Trophoblast cell (in vitro differentiated cells and primary cell): ENCODE results near the gene PHLDB2.

Experiments
- DNase-seq, 2 donors: peaks; one replicate each; pipeline ENCODE4 v3.0.0-alpha.2; 2016
- H2AFZ ChIP-seq: 2 replicates; pipeline ENCODE4 v1.6.1; 2013; ENCODE audit warnings: low read length, moderate library complexity, mild to moderate bottlenecking; ENCODE audit not compliant: insufficient read depth, poor library complexity
- H2AK5ac ChIP-seq: 2 replicates; pipeline ENCODE4 v1.6.1; 2013; ENCODE audit warnings: mild to moderate bottlenecking, low read length
- H2BK120ac ChIP-seq: 2 replicates; pipeline ENCODE4 v1.6.1; 2013; ENCODE audit warnings: low read length, mild to moderate bottlenecking, moderate library complexity; ENCODE audit not compliant: insufficient read depth, poor library complexity
- H2BK12ac ChIP-seq: 2 replicates; pipeline ENCODE4 v1.6.1; 2013; ENCODE audit warnings: mild to moderate bottlenecking, low read length, moderate library complexity
- H2BK5ac ChIP-seq: 2 replicates; pipeline ENCODE4 v1.6.1; 2013; ENCODE audit warnings: low read length, low read depth, moderate library complexity, mild to moderate bottlenecking; ENCODE audit not compliant: poor library complexity
- H3K14ac ChIP-seq: 2 replicates; pipeline ENCODE4 v1.6.1; 2013; ENCODE audit warnings: mild to moderate bottlenecking, low read length
- H3K18ac ChIP-seq: 2 replicates; pipeline ENCODE4 v1.6.1; 2013; ENCODE audit warnings: mild to moderate bottlenecking, low read length
- H3K23ac ChIP-seq: 2 replicates; pipeline ENCODE4 v1.6.1; 2013; ENCODE audit warnings: low read length
- H3K27ac ChIP-seq: 2 replicates; pipeline ENCODE4 v1.5.1; 2013; ENCODE audit warnings: low read depth, mild to moderate bottlenecking, inconsistent platforms, low read length, moderate library complexity
- H3K27me3 ChIP-seq: 2 replicates; pipeline ENCODE4 v1.6.1; 2013; ENCODE audit warnings: inconsistent platforms, mild to moderate bottlenecking, low read length, moderate library complexity; ENCODE audit not compliant: insufficient read depth
- H3K36me3 ChIP-seq, 2 experiments: 1 replicate in 1 of 2; 2 replicates in 1 of 2; pipeline ENCODE4 v1.6.1; 2013; ENCODE audit warnings: low read length in 2 of 2, mild to moderate bottlenecking in 2 of 2, moderate library complexity in 1 of 2; ENCODE audit not compliant: insufficient read depth in 2 of 2, control insufficient read depth in 1 of 2
- H3K4ac ChIP-seq: 2 replicates; pipeline ENCODE4 v1.6.1; 2013; ENCODE audit warnings: low read depth, mild to moderate bottlenecking, low read length, moderate library complexity
- H3K4me1 ChIP-seq, 2 experiments: 1 replicate in 1 of 2; 2 replicates in 1 of 2; pipeline ENCODE4 v1.6.1; 2013; ENCODE audit warnings: low read length in 2 of 2, mild to moderate bottlenecking in 2 of 2, moderate library complexity in 1 of 2; ENCODE audit not compliant: insufficient read depth in 2 of 2, control insufficient read depth in 1 of 2
- H3K4me2 ChIP-seq: 2 replicates; pipeline ENCODE4 v1.6.1; 2013; ENCODE audit warnings: inconsistent platforms, mild to moderate bottlenecking, low read length, moderate library complexity
- H3K4me3 ChIP-seq: 2 replicates; pipeline ENCODE4 v1.5.1; 2013; ENCODE audit warnings: mild to moderate bottlenecking, low read depth, low read length, inconsistent platforms
- H3K79me1 ChIP-seq: one replicate; pipeline ENCODE4 v1.6.1; 2013; ENCODE audit warnings: low read length
- H3K79me2 ChIP-seq: 2 replicates; pipeline ENCODE4 v1.6.1; 2013; ENCODE audit warnings: low read length, mild to moderate bottlenecking; ENCODE audit not compliant: control insufficient read depth, insufficient read depth, poor library complexity
- H3K9ac ChIP-seq: 2 replicates; pipeline ENCODE4 v1.6.1; 2013; ENCODE audit warnings: mild to moderate bottlenecking, low read length
- H3K9me3 ChIP-seq: 2 replicates; pipeline ENCODE4 v1.6.1; 2013; ENCODE audit warnings: low read depth, mild to moderate bottlenecking, control low read depth, inconsistent platforms, low read length; ENCODE audit not compliant: insufficient read depth
- H4K12ac ChIP-seq: 2 replicates; pipeline ENCODE4 v1.6.1; 2013; ENCODE audit warnings: low read depth, mild to moderate bottlenecking, low read length, moderate library complexity
- H4K8ac ChIP-seq: 2 replicates; pipeline ENCODE4 v1.6.1; 2013; ENCODE audit warnings: low read depth, mild to moderate bottlenecking, low read length, moderate library complexity
- H4K91ac ChIP-seq: one replicate; pipeline ENCODE4 v1.6.1; 2013; ENCODE audit warnings: low read depth, mild to moderate bottlenecking, low read length, moderate library complexity
- WGBS: extraction: QIAGEN DNeasy Blood & Tissue Kit; methylation state at CpG from one replicate; pipeline ENCODE4 v1.1.7; 2013; ENCODE audit warnings: missing lambda C conversion rate; ENCODE audit not compliant: insufficient read length, insufficient coverage; ENCODE audit errors: extremely low coverage; 5-methylcytosine and 5-hydroxymethylcytosine counted together

Gene PHLDB2

GRCh38 chr3:111861391-111861790, 2.3 kb downstream of the PHLDB2 start:
- peak in 1 of 2 donors; percentile 26 for DNase-seq
- no peak overlapping the region for H3K23ac ChIP-seq
- H3K4ac ChIP-seq: peak overlapping the region; percentile 67
- H2BK12ac ChIP-seq: peak overlapping the region; percentile 50
- H4K12ac ChIP-seq: no peak overlapping the region
- H3K4me2 ChIP-seq: peak overlapping the region; percentile 38
- peaks cover 15% of the 10 kb centered on the region for H3K79me1 ChIP-seq
- H2AFZ ChIP-seq: no peak overlapping the region
- no peaks in the 10 kb centered on the region for H3K27me3 ChIP-seq
- H2BK120ac ChIP-seq: no peak overlapping the region
- H4K8ac ChIP-seq: no peak overlapping the region
- no peak overlapping the region for H3K14ac ChIP-seq
- no peaks in the 10 kb centered on the region for H3K9me3 ChIP-seq
- H3K36me3 ChIP-seq: no peaks in the 10 kb centered on the region
- no CpG with 5 or more reads among the region's 7 CpGs for whole genome bisulfite sequencing
- H3K27ac ChIP-seq: no peak overlapping the region
- peak overlapping the region; percentile 10 for H3K18ac ChIP-seq
- H4K91ac ChIP-seq: no peak overlapping the region
- no peak overlapping the region for H2AK5ac ChIP-seq
- H2BK5ac ChIP-seq: no peak overlapping the region
- no peak overlapping the region for H3K9ac ChIP-seq
- H3K79me2 ChIP-seq: peaks cover 13% of the 10 kb centered on the region
- H3K4me1 ChIP-seq: peaks cover 5 to 16% of the 10 kb centered on the region in 2 experiments
- H3K4me3 ChIP-seq: no peak overlapping the region

GRCh38 chr3:111862415-111862814, 3.4 kb downstream of the PHLDB2 start:
- no peak overlapping the region for H3K4me3 ChIP-seq
- H4K8ac ChIP-seq: no peak overlapping the region
- no CpG with 5 or more reads among the region's 5 CpGs for WGBS
- H3K14ac ChIP-seq: no peak overlapping the region
- H3K79me2 ChIP-seq: peaks cover 13% of the 10 kb centered on the region
- no peak overlapping the region for H2BK12ac ChIP-seq
- no peak overlapping the region for H3K23ac ChIP-seq
- H3K27ac ChIP-seq: no peak overlapping the region
- H3K4me2 ChIP-seq: peak overlapping the region; percentile 22
- peaks cover 15% of the 10 kb centered on the region for H3K79me1 ChIP-seq
- no peak overlapping the region for H4K91ac ChIP-seq
- H3K9me3 ChIP-seq: no peaks in the 10 kb centered on the region
- H3K36me3 ChIP-seq: no peaks in the 10 kb centered on the region
- no peak overlapping the region for H3K18ac ChIP-seq
- no peak overlapping the region for H2AFZ ChIP-seq
- no peaks in the 10 kb centered on the region for H3K27me3 ChIP-seq
- H3K9ac ChIP-seq: no peak overlapping the region
- H3K4me1 ChIP-seq: peaks cover 5 to 14% of the 10 kb centered on the region in 2 experiments
- peak overlapping the region; percentile 65 for H3K4ac ChIP-seq
- DNase-seq: no peak
- no peak overlapping the region for H2BK120ac ChIP-seq
- H4K12ac ChIP-seq: no peak overlapping the region
- H2BK5ac ChIP-seq: no peak overlapping the region
- no peak overlapping the region for H2AK5ac ChIP-seq

- Histone ChIP-seq H3K36me3 (no peaks in the 10 kb centered on the region), H3K79me2 (peaks cover 13% of the 10 kb centered on the region), H3K18ac (no peak overlapping the region), H2BK12ac (no peak overlapping the region), H2AFZ (no peak overlapping the region), H3K79me1 (peaks cover 15% of the 10 kb centered on the region), H3K4ac (peak overlapping the region; percentile 65), H3K27ac (no peak overlapping the region), H2BK5ac (no peak overlapping the region), H2BK120ac (no peak overlapping the region), H3K27me3 (no peaks in the 10 kb centered on the region), H3K9me3 (no peaks in the 10 kb centered on the region), H3K4me1 (peaks cover 5 to 14% of the 10 kb centered on the region in 2 experiments), H4K12ac (no peak overlapping the region), H4K8ac (no peak overlapping the region), H3K4me3 (no peak overlapping the region), H3K9ac (no peak overlapping the region), H4K91ac (no peak overlapping the region), H3K4me2 (peak overlapping the region; percentile 33), H3K23ac (no peak overlapping the region), H3K14ac (no peak overlapping the region), H2AK5ac (no peak overlapping the region)
- no CpG with 5 or more reads among the region's 3 CpGs for whole genome bisulfite sequencing
- no peak for DNase-seq
Measured at GRCh38 chr3:111862974-111863373, 3.9 kb downstream of the PHLDB2 start.

GRCh38 chr3:111863942-111864694, 5.1 kb downstream of the PHLDB2 start:
- Histone ChIP-seq H3K27ac (no peak overlapping the region), H3K9me3 (no peaks in the 10 kb centered on the region), H3K23ac (no peak overlapping the region), H2BK120ac (no peak overlapping the region), H2AFZ (no peak overlapping the region), H2BK5ac (no peak overlapping the region), H3K9ac (no peak overlapping the region), H3K18ac (no peak overlapping the region), H3K4me3 (no peak overlapping the region), H3K4me1 (peaks cover 2 to 11% of the 10 kb centered on the region in 2 experiments), H3K4ac (no peak overlapping the region), H2AK5ac (no peak overlapping the region), H3K14ac (no peak overlapping the region), H4K8ac (no peak overlapping the region), H3K79me2 (peaks cover 13% of the 10 kb centered on the region), H3K27me3 (no peaks in the 10 kb centered on the region), H4K12ac (no peak overlapping the region), H2BK12ac (no peak overlapping the region), H3K79me1 (peaks cover 14% of the 10 kb centered on the region), H3K4me2 (no peak overlapping the region), H3K36me3 (no peaks in the 10 kb centered on the region), H4K91ac (no peak overlapping the region)
- no peak for DNase-seq
- WGBS: no CpG with 5 or more reads among the region's 2 CpGs
